ENCODE measurements around the gene RNF217.
"Not testable (repeated sequence)": the region's sequence is repeated elsewhere in the genome, so short reads cannot be mapped to it uniquely, and the experiment has no call there.

RNF217 gene

GRCh38 chr6:125066140-125066539 is 103.9 kb downstream of the RNF217 start:
- Histone ChIP-seq H3K27ac (no peak overlapping the region), H3K27me3 (ENCODE audit: insufficient read depth, low read depth, severe bottlenecking) (no peaks in the 10 kb centered on the region), H3K9me3 (ENCODE audit: severe bottlenecking) (no peaks in the 10 kb centered on the region), H3K4me3 (ENCODE audit: low read depth, low read length) (no peak overlapping the region), H3K36me3 (peaks cover 56% of the 10 kb centered on the region)
- DNase-seq: no peak
- TF ChIP-seq CTCF (IDR thresholded peaks at IDR 0.05; ENCODE audit: low read depth, low read length): no peak

- Histone ChIP-seq H3K27me3 (ENCODE audit: insufficient read depth, low read depth, severe bottlenecking) (no peaks in the 10 kb centered on the region), H3K27ac (no peak overlapping the region), H3K4me3 (ENCODE audit: low read depth, low read length) (no peak overlapping the region), H3K36me3 (peaks cover 63% of the 10 kb centered on the region), H3K9me3 (ENCODE audit: severe bottlenecking) (no peaks in the 10 kb centered on the region)
- no peak for TF ChIP-seq CTCF (IDR thresholded peaks at IDR 0.05; ENCODE audit: low read depth, low read length)
- no peak for DNase-seq
Observed at GRCh38 chr6:125066964-125067363, 104.7 kb downstream of the RNF217 start.

- no peak overlapping the region for H3K27ac ChIP-seq
- peaks cover 63% of the 10 kb centered on the region for H3K36me3 ChIP-seq
- H3K27me3 ChIP-seq (ENCODE audit: insufficient read depth, low read depth, severe bottlenecking): no peaks in the 10 kb centered on the region
- no peak for TF ChIP-seq CTCF (IDR thresholded peaks at IDR 0.05; ENCODE audit: low read depth, low read length)
- H3K9me3 ChIP-seq (ENCODE audit: severe bottlenecking): no peaks in the 10 kb centered on the region
- no peak overlapping the region for H3K4me3 ChIP-seq (ENCODE audit: low read depth, low read length)
- no peak for DNase-seq
Observed at GRCh38 chr6:125067552-125067951, 105.3 kb downstream of the RNF217 start.

- H3K27me3 ChIP-seq (ENCODE audit: insufficient read depth, low read depth, severe bottlenecking): no peaks in the 10 kb centered on the region
- peak overlapping the region; percentile 41 for H3K27ac ChIP-seq
- no peaks in the 10 kb centered on the region for H3K9me3 ChIP-seq (ENCODE audit: severe bottlenecking)
- DNase-seq: peak; percentile 24
- H3K4me3 ChIP-seq (ENCODE audit: low read depth, low read length): no peak overlapping the region
- peaks cover 45% of the 10 kb centered on the region for H3K36me3 ChIP-seq
- TF ChIP-seq CTCF (IDR thresholded peaks at IDR 0.05; ENCODE audit: low read depth, low read length): no peak
Observed at GRCh38 chr6:125073071-125073470, 110.8 kb downstream of the RNF217 start.

- no peak for DNase-seq
- Histone ChIP-seq H3K36me3 (peaks cover 45% of the 10 kb centered on the region), H3K9me3 (ENCODE audit: severe bottlenecking) (no peaks in the 10 kb centered on the region), H3K27ac (no peak overlapping the region), H3K4me3 (ENCODE audit: low read depth, low read length) (no peak overlapping the region), H3K27me3 (ENCODE audit: insufficient read depth, low read depth, severe bottlenecking) (no peaks in the 10 kb centered on the region)
- no peak for TF ChIP-seq CTCF (IDR thresholded peaks at IDR 0.05; ENCODE audit: low read depth, low read length)
Observed at GRCh38 chr6:125074120-125074519, 111.9 kb downstream of the RNF217 start.

- not testable (repeated sequence) for DNase-seq, H3K27ac ChIP-seq
- peaks cover 35% of the 10 kb centered on the region for H3K36me3 ChIP-seq
Observed at GRCh38 chr6:125075073-125075472, 112.8 kb downstream of the RNF217 start.

More at GRCh38 chr6:125075073-125075472, 112.8 kb downstream of the RNF217 start:
- H3K27me3 ChIP-seq (ENCODE audit: insufficient read depth, low read depth, severe bottlenecking); H3K4me3 ChIP-seq (ENCODE audit: low read depth, low read length); H3K9me3 ChIP-seq (ENCODE audit: severe bottlenecking): not testable (repeated sequence)
